Muscle of leg (tissue), 11 donors: ENCODE data around the gene FAM20A. TPM values are rescaled to one million over a fixed set of nuclear protein-coding genes. Genes with fewer than 3 reads are reported as not detected.
A peak's percentile ranks its signal among the peaks of the same experiment; 100 is the strongest.

Experiments used
- DNase-seq: peaks from one replicate; pipeline ENCODE4 v3.0.0; 2013
- H3K27ac ChIP-seq: one replicate; pipeline ENCODE4 v1.5.1; 2013; ENCODE audit warnings: mild to moderate bottlenecking, low read length, control low read depth
- H3K27me3 ChIP-seq: one replicate; pipeline ENCODE4 v1.6.1; 2013; ENCODE audit warnings: low read length; ENCODE audit not compliant: control insufficient read depth, insufficient read depth
- H3K36me3 ChIP-seq: one replicate; pipeline ENCODE4 v1.6.1; 2013; ENCODE audit warnings: low read length; ENCODE audit not compliant: control insufficient read depth, insufficient read depth
- H3K4me1 ChIP-seq: one replicate; pipeline ENCODE4 v1.6.1; 2013; ENCODE audit warnings: low read length; ENCODE audit not compliant: control insufficient read depth, insufficient read depth
- H3K4me3 ChIP-seq: one replicate; pipeline ENCODE4 v1.5.1; 2013; ENCODE audit warnings: low read length, control low read depth
- H3K9me3 ChIP-seq: replicated peaks from 2 replicates; pipeline ENCODE4 v1.6.1; 2013; ENCODE audit warnings: low read depth, low read length; ENCODE audit not compliant: control insufficient read depth
- whole genome bisulfite sequencing: methylation state at CpG from one replicate; pipeline ENCODE4 v1.1.5; 2013; ENCODE audit warnings: missing lambda C conversion rate; ENCODE audit not compliant: insufficient coverage; 5-methylcytosine and 5-hydroxymethylcytosine counted together
- polyA plus RNA-seq, 8 donors: library from polyadenylated mRNA; unstranded; fragments of 120-200 nt; gene quantifications; one replicate each; pipeline versions ENCODE4 v1.2.1 to v1.2.3, GENCODE V29; 2013; ENCODE audit warnings: inconsistent platforms in 1 of 8, low replicate concordance in 1 of 8; ENCODE audit not compliant: insufficient read length in 8 of 8, insufficient read depth in 1 of 8
- total RNA-seq: library from RNA; stranded (reverse); fragments of 120-200 nt; gene quantifications from one replicate; pipeline ENCODE4 v1.2.4, GENCODE V29; 2013

Gene FAM20A
- total and polyA plus RNA-seq, 9 donors, result 4.4 to 12.7 (median 8.2) TPM

- DNase-seq, result peak; percentile 51
- H3K27me3 ChIP-seq, result peaks cover 40% of the 10 kb centered on the region
- peak overlapping the region; percentile 66 for H3K4me3 ChIP-seq
- H3K4me1 ChIP-seq, result peaks cover 23% of the 10 kb centered on the region
- H3K9me3 ChIP-seq, result no peaks in the 10 kb centered on the region
- H3K36me3 ChIP-seq, result no peaks in the 10 kb centered on the region
- H3K27ac ChIP-seq, result peak overlapping the region; percentile 89
- under 1% methylated on average over 88 of the region's 88 CpGs for WGBS
Observed at GRCh38 chr17:68600067-68600930, 868 bp downstream of the FAM20A start.

GRCh38 chr17:68599552-68600066 lies 1.6 kb downstream of the FAM20A start:
- Histone ChIP-seq H3K36me3 (no peaks in the 10 kb centered on the region), H3K27me3 (peaks cover 40% of the 10 kb centered on the region), H3K4me3 (peak overlapping the region; percentile 66), H3K27ac (peak overlapping the region; percentile 89), H3K4me1 (peaks cover 23% of the 10 kb centered on the region), H3K9me3 (no peaks in the 10 kb centered on the region)
- peak; percentile 63 for DNase-seq
- WGBS, result 9% methylated on average over 6 of the region's 18 CpGs

GRCh38 chr17:68599091-68599490 lies 2.1 kb downstream of the FAM20A start:
- H3K27me3 ChIP-seq, result peaks cover 40% of the 10 kb centered on the region
- H3K36me3 ChIP-seq, result no peaks in the 10 kb centered on the region
- peaks cover 25% of the 10 kb centered on the region for H3K4me1 ChIP-seq
- H3K4me3 ChIP-seq, result peak overlapping the region; percentile 66
- H3K27ac ChIP-seq, result peak overlapping the region; percentile 89
- WGBS, result no CpG with 5 or more reads among the region's 4 CpGs
- DNase-seq, result peak; percentile 84
- H3K9me3 ChIP-seq, result no peaks in the 10 kb centered on the region

- Histone ChIP-seq H3K9me3 (no peaks in the 10 kb centered on the region), H3K36me3 (no peaks in the 10 kb centered on the region), H3K4me1 (peaks cover 30% of the 10 kb centered on the region), H3K27me3 (peaks cover 40% of the 10 kb centered on the region), H3K4me3 (peak overlapping the region; percentile 12), H3K27ac (peak overlapping the region; percentile 89)
- no CpG with 5 or more reads among the region's 4 CpGs for WGBS
- no peak for DNase-seq
Observed at GRCh38 chr17:68598545-68598961, 2.6 kb downstream of the FAM20A start.

- Histone ChIP-seq H3K27me3 (peaks cover 40% of the 10 kb centered on the region), H3K27ac (no peak overlapping the region), H3K9me3 (no peaks in the 10 kb centered on the region), H3K36me3 (no peaks in the 10 kb centered on the region), H3K4me3 (no peak overlapping the region), H3K4me1 (peaks cover 33% of the 10 kb centered on the region)
- 85% methylated on average over 2 of the region's 4 CpGs for WGBS
- no peak for DNase-seq
Observed at GRCh38 chr17:68598074-68598473, 3.1 kb downstream of the FAM20A start.

- H3K4me3 ChIP-seq, result no peak overlapping the region
Observed at GRCh38 chr17:68596411-68596945, 4.7 kb downstream of the FAM20A start.

GRCh38 chr17:68595986-68596385 lies 5.2 kb downstream of the FAM20A start:
- Histone ChIP-seq H3K4me3 (no peak overlapping the region), H3K36me3 (no peaks in the 10 kb centered on the region), H3K27ac (no peak overlapping the region), H3K4me1 (peaks cover 48% of the 10 kb centered on the region), H3K27me3 (peaks cover 34% of the 10 kb centered on the region), H3K9me3 (no peaks in the 10 kb centered on the region)
- no peak for DNase-seq
- 75% methylated on average over 1 of the region's 2 CpGs for WGBS

More at GRCh38 chr17:68596411-68596945, 4.7 kb downstream of the FAM20A start:
- H3K27ac ChIP-seq, result no peak overlapping the region
- H3K36me3 ChIP-seq, result no peaks in the 10 kb centered on the region
- no peak for DNase-seq
- no peaks in the 10 kb centered on the region for H3K9me3 ChIP-seq
- peaks cover 36% of the 10 kb centered on the region for H3K27me3 ChIP-seq
- 95% methylated on average over 2 of the region's 5 CpGs for WGBS
- H3K4me1 ChIP-seq, result peaks cover 48% of the 10 kb centered on the region

GRCh38 chr17:68595496-68595895 lies 5.7 kb downstream of the FAM20A start:
- peak; percentile 77 for DNase-seq
- Histone ChIP-seq H3K36me3 (no peaks in the 10 kb centered on the region), H3K27ac (peak overlapping the region; percentile 22), H3K4me1 (peaks cover 51% of the 10 kb centered on the region), H3K9me3 (no peaks in the 10 kb centered on the region), H3K27me3 (peaks cover 32% of the 10 kb centered on the region), H3K4me3 (no peak overlapping the region)
- 37% methylated on average over 2 of the region's 5 CpGs for WGBS

GRCh38 chr17:68594552-68594951 lies 6.6 kb downstream of the FAM20A start:
- H3K27me3 ChIP-seq, result peaks cover 24% of the 10 kb centered on the region
- H3K27ac ChIP-seq, result no peak overlapping the region
- no peak for DNase-seq
- no peak overlapping the region for H3K4me3 ChIP-seq
- no peaks in the 10 kb centered on the region for H3K9me3 ChIP-seq
- no CpG with 5 or more reads among the region's 2 CpGs for WGBS
- no peaks in the 10 kb centered on the region for H3K36me3 ChIP-seq
- peaks cover 44% of the 10 kb centered on the region for H3K4me1 ChIP-seq
